HCT116 (cell line): ENCODE results near the gene MAP3K4. TPM values are rescaled to one million over a fixed set of nuclear protein-coding genes. Genes with fewer than 3 reads are reported as not detected.

Experiments used
- ATAC-seq: fragments of 200-7000 bp; cut with Tn5 transposase; 2 replicates; pipeline ENCODE4 v1.9.1; 2020; ENCODE audit warnings: mild to moderate bottlenecking, moderate library complexity
- BruUV-seq: library from RNA; stranded (reverse); fragments of 400-500 nt; replicated peaks from 2 replicates; lab custom pipeline; 2021; lab: Mats Ljungman, UMichigan
- CTCF ChIA-PET: fragments of 300-600 bp; sonication (Branson Sonifier 250); formaldehyde crosslinking; loops from one replicate; lab custom pipeline; 2021; ENCODE audit warnings: antibody characterized with exemption; lab: Charles Lee
- POLR2A ChIA-PET: fragments of 300-600, 350-600 bp; sonication (Branson Sonifier 250); formaldehyde crosslinking; loops from one replicate; lab custom pipeline; 2021; ENCODE audit warnings: antibody characterized with exemption; lab: Charles Lee
- RAD21 ChIA-PET, 2 experiments: fragments of 300-600 bp; sonication (Branson Sonifier 250); formaldehyde crosslinking; loops; one replicate each; lab custom pipeline; 2023; ENCODE audit warnings: low total read pairs in 2 of 2; ENCODE audit not compliant: uncharacterized antibody in 2 of 2, unreplicated experiment in 2 of 2, low non-redundant PET in 1 of 2; lab: Charles Lee
- DNase-seq: peaks from one replicate; pipeline ENCODE4 v3.0.0-alpha.2; 2010; ENCODE audit warnings: low read depth, low spot score
- H2AFZ ChIP-seq: fragments of 200-600 bp; shearing (Covaris generic), sonication (generic); 2 replicates; pipeline ENCODE4 v1.6.1; 2017; ENCODE audit warnings: low read depth, mixed run types, mixed read lengths, antibody characterized with exemption, low read length; ENCODE audit not compliant: poor library complexity, severe bottlenecking
- H3K27ac ChIP-seq: 2 replicates; pipeline ENCODE4 v1.5.1; 2012; ENCODE audit warnings: low read depth, low read length
- H3K27me3 ChIP-seq: fragments of 200-600 bp; sonication (generic); 2 replicates; pipeline ENCODE4 v1.6.1; 2016; ENCODE audit warnings: mixed run types, low read length, mixed read lengths; ENCODE audit not compliant: insufficient read depth
- H3K36me3 ChIP-seq, 2 experiments: fragments of 200-500 bp in 1 of 2; fragments of 200-600 bp in 1 of 2; sonication (Bioruptor generic) in 1 of 2; sonication (generic) in 1 of 2; 2 replicates each; pipeline versions ENCODE4 v1.5.1 to v1.6.1; 2014 to 2016; ENCODE audit warnings: low read length in 2 of 2, inconsistent platforms in 1 of 2, mixed read lengths in 1 of 2, mixed run types in 1 of 2; ENCODE audit not compliant: insufficient read depth in 2 of 2, control insufficient read depth in 1 of 2
- H3K4me1 ChIP-seq, 2 experiments: fragments of 200-600 bp in 1 of 2; sonication (generic) in 1 of 2; 2 replicates each; pipeline versions ENCODE4 v1.5.1 to v1.6.1; 2012 to 2017; ENCODE audit warnings: low read length in 2 of 2, inconsistent platforms in 1 of 2, mild to moderate bottlenecking in 1 of 2, mixed read lengths in 1 of 2, mixed run types in 1 of 2, moderate library complexity in 1 of 2; ENCODE audit not compliant: insufficient read depth in 2 of 2, control insufficient read depth in 1 of 2
- H3K4me2 ChIP-seq: fragments of 200-600 bp; sonication (generic); 2 replicates; pipeline ENCODE4 v1.6.1; 2017; ENCODE audit warnings: mixed run types, low read length, mixed read lengths
- H3K4me3 ChIP-seq, 2 experiments: fragments of 200-600 bp in 1 of 2; sonication (generic) in 1 of 2; replicated peaks in 1 of 2; 2 replicates each; pipeline ENCODE4 v1.5.1; 2011 to 2016; ENCODE audit warnings: low read length in 2 of 2, control low read depth in 1 of 2, low read depth in 1 of 2, mild to moderate bottlenecking in 1 of 2, mixed read lengths in 1 of 2, mixed run types in 1 of 2
- H3K79me2 ChIP-seq: fragments of 200-600 bp; sonication (generic); 2 replicates; pipeline ENCODE4 v1.6.1; 2017; ENCODE audit warnings: mild to moderate bottlenecking, mixed run types, low read length, moderate library complexity, mixed read lengths; ENCODE audit not compliant: insufficient read depth
- H3K9ac ChIP-seq: fragments of 200-600 bp; sonication (generic); 2 replicates; pipeline ENCODE4 v1.6.1; 2016; ENCODE audit warnings: low read length, mixed read lengths
- H3K9me2 ChIP-seq: fragments of 200-600 bp; sonication (generic), shearing (Covaris generic); 2 replicates; pipeline ENCODE4 v1.6.1; 2017; ENCODE audit warnings: mixed run types, mild to moderate bottlenecking, moderate library complexity; ENCODE audit not compliant: insufficient read depth
- H3K9me3 ChIP-seq, 2 experiments: fragments of 200-500 bp in 1 of 2; fragments of 200-600 bp in 1 of 2; sonication (Bioruptor generic) in 1 of 2; sonication (generic) in 1 of 2; 2 replicates each; pipeline ENCODE4 v1.6.1; 2014 to 2017; ENCODE audit warnings: low read length in 2 of 2, mixed read lengths in 2 of 2, inconsistent platforms in 1 of 2, low read depth in 1 of 2, mild to moderate bottlenecking in 1 of 2, mixed run types in 1 of 2, moderate library complexity in 1 of 2; ENCODE audit not compliant: control insufficient read depth in 1 of 2, insufficient read depth in 1 of 2
- H4K20me1 ChIP-seq: fragments of 200-600 bp; sonication (generic), shearing (Covaris generic); 2 replicates; pipeline ENCODE4 v1.6.1; 2017; ENCODE audit warnings: mixed run types, mild to moderate bottlenecking, moderate library complexity; ENCODE audit not compliant: insufficient read depth
- CBX3 ChIP-seq: IDR thresholded peaks from 2 replicates; pipeline ENCODE4 v1.6.1; 2012; ENCODE audit warnings: low read depth
- CEBPB ChIP-seq: IDR thresholded peaks from 2 replicates; pipeline ENCODE4 v1.6.1; 2012; ENCODE audit warnings: low read depth
- CTCF ChIP-seq, 3 experiments: fragments of 200-600 bp in 1 of 3; sonication (generic) in 1 of 3; IDR thresholded peaks in 2 of 3; conservative IDR thresholded peaks in 1 of 3; 2 replicates each; pipeline ENCODE4 v1.5.1; 2012 to 2017; ENCODE audit warnings: low read depth in 2 of 3, low read length in 2 of 3, antibody characterized with exemption in 1 of 3, borderline replicate concordance in 1 of 3, control low read depth in 1 of 3, mild to moderate bottlenecking in 1 of 3, mixed read lengths in 1 of 3, mixed run types in 1 of 3, moderate library complexity in 1 of 3; ENCODE audit not compliant: insufficient read depth in 1 of 3
- EGR1 ChIP-seq: IDR thresholded peaks from 2 replicates; pipeline ENCODE4 v1.6.1; 2012; ENCODE audit warnings: low read depth
- ELF1 ChIP-seq: IDR thresholded peaks from 2 replicates; pipeline ENCODE4 v1.6.1; 2012; ENCODE audit warnings: low read depth, borderline replicate concordance
- EZH2phosphoT487 ChIP-seq: fragments of 200-600 bp; IDR thresholded peaks from 2 replicates; pipeline ENCODE4 v1.6.1; 2018; ENCODE audit warnings: antibody characterized with exemption, borderline replicate concordance
- JUND ChIP-seq: IDR thresholded peaks from 2 replicates; pipeline ENCODE4 v1.6.1; 2012
- POLR2A ChIP-seq: IDR thresholded peaks from 2 replicates; pipeline ENCODE4 v1.7.0; 2011; ENCODE audit warnings: borderline replicate concordance; ENCODE audit not compliant: insufficient read depth, insufficient read length; ENCODE audit errors: extremely low read depth
- RAD21 ChIP-seq: IDR thresholded peaks from 2 replicates; pipeline ENCODE4 v1.6.1; 2012; ENCODE audit warnings: low read depth, mild to moderate bottlenecking
- REST ChIP-seq: IDR thresholded peaks from 2 replicates; pipeline ENCODE4 v1.6.1; 2012; ENCODE audit warnings: low read depth
- SIN3A ChIP-seq: IDR thresholded peaks from 2 replicates; pipeline ENCODE4 v1.6.1; 2012; ENCODE audit warnings: low read depth
- SP1 ChIP-seq: IDR thresholded peaks from 2 replicates; pipeline ENCODE4 v1.6.1; 2012; ENCODE audit warnings: low read depth
- TCF7L2 ChIP-seq: IDR thresholded peaks from 2 replicates; pipeline ENCODE4 v1.7.0; 2011; ENCODE audit warnings: borderline replicate concordance, inconsistent platforms; ENCODE audit not compliant: insufficient read depth, insufficient read length; ENCODE audit errors: extremely low read depth
- YY1 ChIP-seq: IDR thresholded peaks from 2 replicates; pipeline ENCODE4 v1.6.1; 2011; ENCODE audit warnings: low read length, low read depth, moderate library complexity, mild to moderate bottlenecking; ENCODE audit not compliant: insufficient replicate concordance; ENCODE audit errors: extremely low read depth
- ZFX ChIP-seq: fragments of 450-650 bp; IDR thresholded peaks from 2 replicates; pipeline ENCODE4 v1.6.1; 2017
- ZNF274 ChIP-seq: fragments of 200-500 bp; sonication (Bioruptor generic); IDR thresholded peaks from 2 replicates; pipeline ENCODE4 v1.6.1; 2014; ENCODE audit warnings: mild to moderate bottlenecking, low read depth, low read length, inconsistent platforms
- intact Hi-C: fragments of 100-400 bp; cut with micrococcal nuclease; formaldehyde crosslinking; loops from 2 replicates; pipeline ENCODE4 v1.10.0; 2022
- total RNA-seq: library from RNA; stranded (reverse); gene quantifications from one replicate; pipeline ENCODE4 v1.2.1, GENCODE V29; 2021; ENCODE audit not compliant: unreplicated experiment
- TF ChIP-seq, protein P1 (sequence below): IDR thresholded peaks from 2 replicates; pipeline ENCODE4 v1.6.1; 2011; ENCODE audit warnings: mild to moderate bottlenecking, low read length, moderate library complexity; ENCODE audit not compliant: insufficient replicate concordance; ENCODE audit errors: extremely low read depth
- TF ChIP-seq, protein P2 (sequence below): IDR thresholded peaks from 2 replicates; pipeline ENCODE4 v1.6.1; 2012

Gene MAP3K4
- total RNA-seq, 1 experiment from 2014 or later: 46.5 TPM

- ChIA-PET CTCF (interaction anchor here (0.8 to 2.0 kb wide), 5 partner anchors 10 to 379 kb away, joined by 3 to 4 read pairs (median 4); no protein-coding TSS in a partner anchor), POLR2A (interaction anchor here (1.6 kb wide), 1 partner anchor 241 kb away, joined by 3 read pairs; no protein-coding TSS in a partner anchor), RAD21 (interaction anchor here (0.9 to 1.7 kb wide), 3 partner anchors 242 to 378 kb away, joined by 3 to 4 read pairs (median 3); no protein-coding TSS in a partner anchor)
- Histone ChIP-seq H3K4me1 (peaks cover 3 to 18% of the 10 kb centered on the region in 2 experiments; a peak in 3 of 4 replicates), H3K9me2 (no peaks in the 10 kb centered on the region), H3K4me3 (peak overlapping the region; percentile 87 to 97), H3K79me2 (peaks cover 53% of the 10 kb centered on the region), H3K4me2 (peak overlapping the region; percentile 94), H3K27me3 (no peaks in the 10 kb centered on the region), H3K9me3 (no peaks in the 10 kb centered on the region), H3K36me3 (no peaks in the 10 kb centered on the region), H3K27ac (peak overlapping the region; percentile 89), H3K9ac (peak overlapping the region; percentile 85), H4K20me1 (no peaks in the 10 kb centered on the region), H2AFZ (no peak overlapping the region)
- BruUV-seq: no TSS peak
- intact Hi-C loops: loop anchor here (5.0 kb wide), 3 partner anchors 60 to 380 kb away; no protein-coding TSS in a partner anchor
- DNase-seq: peak; percentile 42
- peak; percentile 63 for ATAC-seq
- TF ChIP-seq SP1 (no peak), TCF7L2 (no peak), CBX3 (no peak), CEBPB (no peak), ZFX (no peak), CTCF (IDR thresholded peaks at IDR 0.05 in 2 of 3, conservative IDR thresholded peaks at IDR 0.05 in 1 of 3; ENCODE audit: borderline replicate concordance in 1 of 3, insufficient read depth in 1 of 3, low read depth in 2 of 3, low read length in 2 of 3) (peak; percentile 49 to 69 (median 69); a peak in 5 of 6 replicates), SIN3A (no peak), ELF1 (no peak), RAD21 (peak; percentile 63), EZH2phosphoT487 (no peak), REST (no peak), ZNF274 (no peak), JUND (no peak), EGR1 (no peak), POLR2A (no peak), YY1 (peak; percentile 48)
- TF ChIP-seq, protein P1, sequence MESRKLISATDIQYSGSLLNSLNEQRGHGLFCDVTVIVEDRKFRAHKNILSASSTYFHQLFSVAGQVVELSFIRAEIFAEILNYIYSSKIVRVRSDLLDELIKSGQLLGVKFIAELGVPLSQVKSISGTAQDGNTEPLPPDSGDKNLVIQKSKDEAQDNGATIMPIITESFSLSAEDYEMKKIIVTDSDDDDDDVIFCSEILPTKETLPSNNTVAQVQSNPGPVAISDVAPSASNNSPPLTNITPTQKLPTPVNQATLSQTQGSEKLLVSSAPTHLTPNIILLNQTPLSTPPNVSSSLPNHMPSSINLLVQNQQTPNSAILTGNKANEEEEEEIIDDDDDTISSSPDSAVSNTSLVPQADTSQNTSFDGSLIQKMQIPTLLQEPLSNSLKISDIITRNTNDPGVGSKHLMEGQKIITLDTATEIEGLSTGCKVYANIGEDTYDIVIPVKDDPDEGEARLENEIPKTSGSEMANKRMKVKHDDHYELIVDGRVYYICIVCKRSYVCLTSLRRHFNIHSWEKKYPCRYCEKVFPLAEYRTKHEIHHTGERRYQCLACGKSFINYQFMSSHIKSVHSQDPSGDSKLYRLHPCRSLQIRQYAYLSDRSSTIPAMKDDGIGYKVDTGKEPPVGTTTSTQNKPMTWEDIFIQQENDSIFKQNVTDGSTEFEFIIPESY: no peak
- TF ChIP-seq, protein P2, sequence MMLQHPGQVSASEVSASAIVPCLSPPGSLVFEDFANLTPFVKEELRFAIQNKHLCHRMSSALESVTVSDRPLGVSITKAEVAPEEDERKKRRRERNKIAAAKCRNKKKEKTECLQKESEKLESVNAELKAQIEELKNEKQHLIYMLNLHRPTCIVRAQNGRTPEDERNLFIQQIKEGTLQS: no peak
These were observed 751 bp downstream of the MAP3K4 start for GRCh38 chr6:160992061-160992979.
